PC-3 (cell line): Measurements from ENCODE around the gene AP3S1. TPM values are rescaled to one million over a fixed set of nuclear protein-coding genes. Genes with fewer than 3 reads are reported as not detected.

Source experiments
- ATAC-seq: fragments of 200-7000 bp; cut with Tn5 transposase; 2 replicates; pipeline ENCODE4 v1.9.1; 2020; ENCODE audit warnings: mild to moderate bottlenecking, moderate library complexity
- BruUV-seq: library from RNA; stranded (reverse); fragments of 400-500 nt; replicated peaks from 2 replicates; lab custom pipeline; 2021; lab: Mats Ljungman, UMichigan
- CTCF ChIA-PET: fragments of 300-600 bp; sonication (Branson Sonifier 250); formaldehyde crosslinking; loops from one replicate; lab custom pipeline; 2022; ENCODE audit warnings: antibody characterized with exemption; lab: Charles Lee
- POLR2A ChIA-PET: fragments of 300-600 bp; sonication (Branson Sonifier 250); formaldehyde crosslinking; loops from one replicate; lab custom pipeline; 2022; ENCODE audit warnings: antibody characterized with exemption; ENCODE audit not compliant: unreplicated experiment; lab: Charles Lee
- DNase-seq: peaks from one replicate; pipeline ENCODE4 v3.0.0-alpha.2; 2015
- H2AFZ ChIP-seq: fragments of 300-600 bp; sonication (generic); 2 replicates; pipeline ENCODE4 v1.6.0; 2016; ENCODE audit warnings: antibody characterized with exemption, low read length
- H3F3A ChIP-seq: fragments of 300-600 bp; sonication (generic); one replicate; pipeline ENCODE4 v1.6.0; 2017; ENCODE audit warnings: antibody characterized with exemption, low read length, control low read depth, mild to moderate bottlenecking; ENCODE audit not compliant: unreplicated experiment
- H3K27ac ChIP-seq: fragments of 300-600 bp; sonication (generic); 2 replicates; pipeline ENCODE4 v1.5.1; 2016; ENCODE audit warnings: mild to moderate bottlenecking, low read length
- H3K27me3 ChIP-seq: fragments of 300-600 bp; sonication (generic); 2 replicates; pipeline ENCODE4 v1.6.1; 2016; ENCODE audit warnings: low read length, mixed read lengths
- H3K36me3 ChIP-seq: fragments of 300-600 bp; sonication (generic); 2 replicates; pipeline ENCODE4 v1.6.1; 2016; ENCODE audit warnings: low read depth, mixed run types, low read length, mixed read lengths
- H3K4me1 ChIP-seq: fragments of 300-600 bp; sonication (generic); 2 replicates; pipeline ENCODE4 v1.5.1; 2016; ENCODE audit warnings: low read length; ENCODE audit not compliant: insufficient read depth
- H3K4me2 ChIP-seq: fragments of 300-600 bp; sonication (generic); 2 replicates; pipeline ENCODE4 v1.6.0; 2016; ENCODE audit warnings: low read length
- H3K4me3 ChIP-seq: fragments of 300-600 bp; sonication (generic); 2 replicates; pipeline ENCODE4 v1.5.1; 2016; ENCODE audit warnings: mild to moderate bottlenecking, low read length, mixed read lengths
- H3K79me2 ChIP-seq: fragments of 300-600 bp; sonication (generic); 2 replicates; pipeline ENCODE4 v1.6.1; 2017; ENCODE audit warnings: low read length, mixed read lengths
- H3K9ac ChIP-seq: fragments of 300-600 bp; sonication (generic); 2 replicates; pipeline ENCODE4 v1.6.0; 2016; ENCODE audit warnings: mild to moderate bottlenecking, low read length
- H3K9me2 ChIP-seq: fragments of 300-600 bp; sonication (generic); replicated peaks from 2 replicates; pipeline ENCODE4 v1.6.1; 2016; ENCODE audit warnings: mixed run types, low read length, mixed read lengths
- H3K9me3 ChIP-seq: fragments of 300-600 bp; sonication (generic); 2 replicates; pipeline ENCODE4 v1.6.1; 2016; ENCODE audit warnings: low read length, mixed read lengths
- H4K20me1 ChIP-seq: fragments of 300-600 bp; sonication (generic); 2 replicates; pipeline ENCODE4 v1.6.1; 2016; ENCODE audit warnings: low read length, mixed read lengths
- EZH2 ChIP-seq: fragments of 300-600 bp; sonication (generic); IDR thresholded peaks from one replicate; pipeline ENCODE4 v1.6.1; 2017; ENCODE audit warnings: antibody characterized with exemption, mild to moderate bottlenecking, low read length; ENCODE audit not compliant: unreplicated experiment
- EZH2phosphoT487 ChIP-seq: fragments of 300-600 bp; sonication (generic); IDR thresholded peaks from 2 replicates; pipeline ENCODE4 v1.6.1; 2018; ENCODE audit warnings: mild to moderate bottlenecking, antibody characterized with exemption, low read length, borderline replicate concordance
- intact Hi-C: fragments of 100-400 bp; cut with micrococcal nuclease; formaldehyde crosslinking; loops from 2 replicates; pipeline ENCODE4 v1.9.0; 2023
- total RNA-seq: library from RNA; depleted of rRNA; stranded (reverse); fragments of >200 nt; gene quantifications from 2 replicates; pipeline ENCODE4 v1.2.3, GENCODE V29; 2014
- TF ChIP-seq, protein P1 (sequence below): fragments of 300-600 bp; sonication (generic); conservative IDR thresholded peaks from 2 replicates; pipeline ENCODE4 v1.5.1; 2017; ENCODE audit warnings: antibody characterized with exemption, low read depth, mild to moderate bottlenecking, low read length

Gene AP3S1
- total RNA-seq, 1 experiment from 2014 or later: 48.2 TPM

DNA sequence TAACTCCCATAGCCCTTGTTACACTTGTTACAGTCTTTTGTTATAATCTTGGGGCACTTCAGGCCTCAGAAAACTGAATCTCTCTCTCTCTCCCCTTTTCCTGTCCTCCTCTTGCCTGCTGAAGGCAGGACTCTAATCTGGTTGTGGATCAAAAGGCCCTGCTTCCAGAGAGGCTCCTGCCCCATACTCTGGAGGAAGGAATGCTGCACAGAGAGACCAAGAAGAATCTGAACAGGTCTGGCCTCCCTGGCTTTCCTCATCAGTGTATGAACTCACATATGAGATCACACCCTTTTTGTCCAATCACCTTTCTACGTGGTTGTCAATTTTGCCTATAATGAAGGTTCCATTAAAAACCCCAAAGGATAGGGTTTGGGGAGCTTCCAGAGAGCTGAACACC, 94.3 kb downstream of the AP3S1 start:
- Histone ChIP-seq H4K20me1 (no peaks in the 10 kb centered on the region), H3K79me2 (no peaks in the 10 kb centered on the region), H3K27ac (no peak overlapping the region), H3K9me2 (no peaks in the 10 kb centered on the region), H3F3A (no peaks in the 10 kb centered on the region), H3K36me3 (no peaks in the 10 kb centered on the region), H3K4me2 (no peak overlapping the region), H3K4me1 (no peaks in the 10 kb centered on the region), H2AFZ (no peak overlapping the region), H3K9ac (no peak overlapping the region), H3K27me3 (no peaks in the 10 kb centered on the region), H3K9me3 (no peaks in the 10 kb centered on the region), H3K4me3 (no peak overlapping the region)
- intact Hi-C loops: no loop called here
- no TSS peak for BruUV-seq
- DNase-seq (no peak), ATAC-seq (no peak)
- ChIA-PET CTCF (no interaction called here), POLR2A (no interaction called here)
- TF ChIP-seq EZH2: no peak
- TF ChIP-seq EZH2phosphoT487: no peak
- TF ChIP-seq, protein P1, sequence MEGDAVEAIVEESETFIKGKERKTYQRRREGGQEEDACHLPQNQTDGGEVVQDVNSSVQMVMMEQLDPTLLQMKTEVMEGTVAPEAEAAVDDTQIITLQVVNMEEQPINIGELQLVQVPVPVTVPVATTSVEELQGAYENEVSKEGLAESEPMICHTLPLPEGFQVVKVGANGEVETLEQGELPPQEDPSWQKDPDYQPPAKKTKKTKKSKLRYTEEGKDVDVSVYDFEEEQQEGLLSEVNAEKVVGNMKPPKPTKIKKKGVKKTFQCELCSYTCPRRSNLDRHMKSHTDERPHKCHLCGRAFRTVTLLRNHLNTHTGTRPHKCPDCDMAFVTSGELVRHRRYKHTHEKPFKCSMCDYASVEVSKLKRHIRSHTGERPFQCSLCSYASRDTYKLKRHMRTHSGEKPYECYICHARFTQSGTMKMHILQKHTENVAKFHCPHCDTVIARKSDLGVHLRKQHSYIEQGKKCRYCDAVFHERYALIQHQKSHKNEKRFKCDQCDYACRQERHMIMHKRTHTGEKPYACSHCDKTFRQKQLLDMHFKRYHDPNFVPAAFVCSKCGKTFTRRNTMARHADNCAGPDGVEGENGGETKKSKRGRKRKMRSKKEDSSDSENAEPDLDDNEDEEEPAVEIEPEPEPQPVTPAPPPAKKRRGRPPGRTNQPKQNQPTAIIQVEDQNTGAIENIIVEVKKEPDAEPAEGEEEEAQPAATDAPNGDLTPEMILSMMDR: no peak

DNA sequence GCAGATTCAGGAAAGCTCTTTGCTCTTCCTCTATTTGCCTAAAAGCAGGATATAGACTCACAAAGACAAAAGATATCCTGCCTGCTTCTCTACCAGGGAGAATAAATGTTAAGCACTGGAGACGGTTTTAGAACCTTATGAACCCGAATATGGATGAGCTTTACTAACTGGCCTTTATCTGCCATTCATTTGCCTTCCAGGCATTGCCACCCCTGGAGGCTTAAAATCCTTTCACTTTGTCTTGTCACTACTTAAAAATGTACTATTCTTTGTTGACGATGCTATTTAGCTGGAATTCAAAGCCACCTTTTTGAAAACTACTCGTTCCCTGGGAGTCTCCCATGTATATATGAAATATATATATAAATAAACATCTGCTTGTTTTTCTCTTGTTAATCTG, 97.3 kb downstream of the AP3S1 start:
- Histone ChIP-seq H3K4me1 (peaks cover 5% of the 10 kb centered on the region; the same call in 1 of the 2 replicates), H4K20me1 (no peaks in the 10 kb centered on the region), H3K36me3 (no peaks in the 10 kb centered on the region), H2AFZ (0 out of 2 replicates have a peak overlapping the region, but pooled peaks have one; percentile 12), H3K9ac (no peak overlapping the region), H3K27me3 (no peaks in the 10 kb centered on the region), H3K27ac (no peak overlapping the region), H3F3A (no peaks in the 10 kb centered on the region), H3K9me3 (no peaks in the 10 kb centered on the region), H3K4me2 (no peak overlapping the region), H3K4me3 (no peak overlapping the region), H3K9me2 (no peaks in the 10 kb centered on the region), H3K79me2 (no peaks in the 10 kb centered on the region)
- CTCF ChIA-PET: interaction anchor here (0.7 kb wide), 1 partner anchor 314 kb away, joined by 4 read pairs; no protein-coding TSS in a partner anchor
- BruUV-seq: no TSS peak
- intact Hi-C loops: no loop called here
- peak; percentile 23 for DNase-seq
- POLR2A ChIA-PET: no interaction called here
- ATAC-seq: no peak
- TF ChIP-seq EZH2phosphoT487 (no peak), EZH2 (no peak)
- TF ChIP-seq, protein P1: no peak

DNA sequence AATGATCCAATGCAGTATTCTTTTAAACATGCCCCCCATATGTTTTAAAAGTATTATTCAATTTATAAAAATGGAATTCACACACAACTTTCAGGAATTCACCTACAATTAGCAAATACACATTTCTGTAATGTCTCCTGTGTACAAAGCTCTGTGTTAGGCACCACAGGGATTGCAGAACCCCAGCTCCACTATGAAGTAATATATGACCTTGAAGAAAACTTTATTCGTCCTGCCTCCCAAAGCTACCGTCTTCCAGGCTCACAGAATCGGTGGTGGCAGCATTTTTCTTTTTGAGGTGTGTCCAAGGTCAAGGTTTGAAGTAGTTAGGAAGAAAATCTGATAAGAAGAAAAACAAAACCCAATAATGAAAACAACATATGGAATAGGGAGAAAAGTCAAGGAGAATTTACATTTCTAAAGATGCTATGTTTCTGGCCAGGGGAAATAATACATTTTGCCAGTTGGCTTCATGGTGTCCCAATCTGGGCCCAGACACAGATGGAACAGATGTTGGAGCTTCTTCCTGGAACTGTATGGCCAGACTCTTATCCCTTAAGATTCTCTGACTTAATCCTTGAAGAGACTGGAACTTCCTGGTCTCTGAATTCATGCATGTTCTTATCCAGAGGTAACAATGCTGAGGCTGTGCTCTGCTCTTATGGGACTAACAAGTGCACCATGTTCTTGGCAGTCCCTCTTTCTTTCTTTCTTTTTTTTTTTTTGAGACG, 98.5 kb downstream of the AP3S1 start:
- Histone ChIP-seq H3K4me2 (no peak overlapping the region), H3K79me2 (no peaks in the 10 kb centered on the region), H3K9ac (no peak overlapping the region), H3K27me3 (no peaks in the 10 kb centered on the region), H3K4me1 (peaks cover 5% of the 10 kb centered on the region; the same call in 1 of the 2 replicates), H3K4me3 (no peak overlapping the region), H3K36me3 (no peaks in the 10 kb centered on the region), H3K9me3 (no peaks in the 10 kb centered on the region), H3K9me2 (no peaks in the 10 kb centered on the region), H3K27ac (peak overlapping the region; percentile 85; the same call in 1 of the 2 replicates), H2AFZ (no peak overlapping the region), H4K20me1 (no peaks in the 10 kb centered on the region), H3F3A (no peaks in the 10 kb centered on the region)
- ATAC-seq: no peak
- CTCF ChIA-PET: no interaction called here
- no peak for DNase-seq
- BruUV-seq: no TSS peak
- intact Hi-C loops: loop anchor here (2.0 kb wide), 1 partner anchor 51 kb away; no protein-coding TSS in a partner anchor
- no peak for TF ChIP-seq EZH2phosphoT487
- TF ChIP-seq EZH2: no peak
- TF ChIP-seq, protein P1: no peak
- POLR2A ChIA-PET: interaction anchor here (0.7 kb wide), 1 partner anchor 21 kb away, joined by 3 read pairs; no protein-coding TSS in a partner anchor
